ENCODE results near the gene SPAG17.

DNA sequence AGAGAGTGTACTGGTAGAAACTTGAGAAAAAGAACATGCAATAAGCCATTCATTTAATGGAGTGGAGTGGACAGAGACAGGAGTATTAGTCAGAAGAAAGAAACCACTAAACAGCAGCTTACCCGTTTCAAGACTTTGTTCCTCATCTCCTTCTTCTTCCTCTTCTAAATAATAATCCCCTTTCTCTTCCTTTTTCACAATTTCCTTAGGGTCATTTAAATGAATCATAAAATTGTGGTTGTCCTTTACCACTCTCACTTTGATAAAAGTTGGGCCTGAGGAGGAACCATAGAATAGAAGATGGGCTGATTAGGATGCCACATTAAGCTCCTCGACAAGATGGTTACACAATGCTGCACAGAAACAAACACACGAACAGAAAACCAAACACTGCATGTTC, 145.9 kb downstream of the SPAG17 start:
- TF ChIP-seq, protein P1, sequence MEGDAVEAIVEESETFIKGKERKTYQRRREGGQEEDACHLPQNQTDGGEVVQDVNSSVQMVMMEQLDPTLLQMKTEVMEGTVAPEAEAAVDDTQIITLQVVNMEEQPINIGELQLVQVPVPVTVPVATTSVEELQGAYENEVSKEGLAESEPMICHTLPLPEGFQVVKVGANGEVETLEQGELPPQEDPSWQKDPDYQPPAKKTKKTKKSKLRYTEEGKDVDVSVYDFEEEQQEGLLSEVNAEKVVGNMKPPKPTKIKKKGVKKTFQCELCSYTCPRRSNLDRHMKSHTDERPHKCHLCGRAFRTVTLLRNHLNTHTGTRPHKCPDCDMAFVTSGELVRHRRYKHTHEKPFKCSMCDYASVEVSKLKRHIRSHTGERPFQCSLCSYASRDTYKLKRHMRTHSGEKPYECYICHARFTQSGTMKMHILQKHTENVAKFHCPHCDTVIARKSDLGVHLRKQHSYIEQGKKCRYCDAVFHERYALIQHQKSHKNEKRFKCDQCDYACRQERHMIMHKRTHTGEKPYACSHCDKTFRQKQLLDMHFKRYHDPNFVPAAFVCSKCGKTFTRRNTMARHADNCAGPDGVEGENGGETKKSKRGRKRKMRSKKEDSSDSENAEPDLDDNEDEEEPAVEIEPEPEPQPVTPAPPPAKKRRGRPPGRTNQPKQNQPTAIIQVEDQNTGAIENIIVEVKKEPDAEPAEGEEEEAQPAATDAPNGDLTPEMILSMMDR (conservative IDR thresholded peaks at IDR 0.05; ENCODE audit: low read length): no peak
- TF ChIP-seq EZH2phosphoT487 (IDR thresholded peaks at IDR 0.05; ENCODE audit: borderline replicate concordance, low read depth, low read length): no peak

All from OCI-LY7 (cell line).